NCI-H446 treated with DMSO at 0.1 percent for 48 hours (cell line): ENCODE data around the gene TPRA1.
A peak's percentile ranks its signal among the peaks of the same experiment; 100 is the strongest.

Source experiments
- DNase-seq: peaks from one replicate; lab custom pipeline; 2025; lab: John Stamatoyannopoulos, UW

Gene TPRA1

GRCh38 chr3:127560051-127560787 is 30.3 kb downstream of the TPRA1 start:
- DNase-seq = no peak

GRCh38 chr3:127556565-127556964 is 34.0 kb downstream of the TPRA1 start:
- DNase-seq = no peak

GRCh38 chr3:127555108-127555507 is 35.4 kb downstream of the TPRA1 start:
- no peak for DNase-seq

GRCh38 chr3:127552038-127552437 is 38.5 kb downstream of the TPRA1 start:
- no peak for DNase-seq

GRCh38 chr3:127551178-127551577 is 39.4 kb downstream of the TPRA1 start:
- no peak for DNase-seq

- DNase-seq = no peak
Observed at GRCh38 chr3:127550468-127551157, 39.9 kb downstream of the TPRA1 start.

GRCh38 chr3:127549826-127550467 is 40.6 kb downstream of the TPRA1 start:
- DNase-seq = no peak

- no peak for DNase-seq
Observed at GRCh38 chr3:127547761-127548605, 42.5 kb downstream of the TPRA1 start.

GRCh38 chr3:127546970-127547733 is 43.4 kb downstream of the TPRA1 start:
- DNase-seq = no peak

GRCh38 chr3:127546554-127546953 is 44.0 kb downstream of the TPRA1 start:
- no peak for DNase-seq

- DNase-seq = no peak
Observed at GRCh38 chr3:127545711-127546457, 44.6 kb downstream of the TPRA1 start.

- no peak for DNase-seq
Observed at GRCh38 chr3:127545216-127545615, 45.3 kb downstream of the TPRA1 start.

- DNase-seq = peak; percentile 33
Observed at GRCh38 chr3:127544803-127545201, 45.7 kb downstream of the TPRA1 start.

GRCh38 chr3:127544192-127544802 is 46.2 kb downstream of the TPRA1 start:
- DNase-seq = peak; percentile 28

GRCh38 chr3:127543441-127543840 is 47.1 kb downstream of the TPRA1 start:
- DNase-seq = no peak

- DNase-seq = no peak
Observed at GRCh38 chr3:127542441-127542952, 48.0 kb downstream of the TPRA1 start.

GRCh38 chr3:127541320-127541719 is 49.2 kb downstream of the TPRA1 start:
- no peak for DNase-seq

GRCh38 chr3:127539366-127540060 is 51.0 kb downstream of the TPRA1 start:
- no peak for DNase-seq

- DNase-seq = no peak
Observed at GRCh38 chr3:127538569-127538968, 52.0 kb downstream of the TPRA1 start.
